Liver (tissue), 3 donors: ENCODE results near the gene SUGP2.

ENCODE experiments used
- FOXA1 ChIP-seq: IDR thresholded peaks from 2 replicates; pipeline ENCODE4 v1.6.1; 2016; ENCODE audit warnings: antibody characterized with exemption
- FOXA2 ChIP-seq: IDR thresholded peaks from 2 replicates; pipeline ENCODE4 v1.6.1; 2016; ENCODE audit warnings: antibody characterized with exemption
- RAD21 ChIP-seq, 2 donors: IDR thresholded peaks; 2 replicates each; pipeline ENCODE4 v1.6.1; 2016; ENCODE audit warnings: antibody characterized with exemption in 2 of 2, mild to moderate bottlenecking in 2 of 2
- SP1 ChIP-seq: IDR thresholded peaks from 2 replicates; pipeline ENCODE4 v1.6.1; 2018; ENCODE audit warnings: antibody characterized with exemption, mild to moderate bottlenecking
- TAF1 ChIP-seq: conservative IDR thresholded peaks from 2 replicates; pipeline ENCODE4 v1.6.1; 2016; ENCODE audit warnings: antibody characterized with exemption, mild to moderate bottlenecking
- YY1 ChIP-seq: IDR thresholded peaks from 2 replicates; pipeline ENCODE4 v1.6.1; 2016; ENCODE audit warnings: antibody characterized with exemption, mild to moderate bottlenecking
- TF ChIP-seq, protein P1 (sequence below): fragments of 150-350 bp; IDR thresholded peaks from 2 replicates; pipeline ENCODE4 v1.5.1; 2017; ENCODE audit warnings: improper control_type of control experiment, low read depth, low read length; ENCODE audit not compliant: missing input control
- TF ChIP-seq, protein P2 (sequence below): IDR thresholded peaks from 2 replicates; pipeline ENCODE4 v1.6.1; 2016; ENCODE audit warnings: antibody characterized with exemption
- TF ChIP-seq, protein P3 (sequence below): IDR thresholded peaks from 2 replicates; pipeline ENCODE4 v1.6.1; 2016; ENCODE audit warnings: antibody characterized with exemption, mild to moderate bottlenecking
- donor health status: healthy.
- donor health status: healthy.

DNA sequence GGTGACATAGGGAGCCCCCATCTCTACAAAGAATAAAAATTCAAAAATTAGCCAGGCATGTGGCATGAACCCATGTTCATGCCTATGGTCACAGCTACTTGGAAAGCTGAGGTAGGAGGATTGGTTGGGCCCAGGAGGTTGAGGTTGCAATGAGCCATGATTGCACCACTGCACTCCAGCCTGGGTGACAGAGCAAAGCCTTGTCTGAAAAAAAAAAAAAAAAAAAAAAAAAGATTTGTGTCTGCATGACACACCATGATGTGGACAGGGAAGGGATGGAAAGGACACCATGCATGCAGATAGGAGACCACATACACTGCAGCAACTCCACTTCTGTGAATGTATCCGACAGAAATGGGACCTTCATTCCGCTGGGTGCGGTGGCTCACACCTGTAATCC is 58.3 kb downstream of the SUGP2 start:
- TF ChIP-seq, protein P1, sequence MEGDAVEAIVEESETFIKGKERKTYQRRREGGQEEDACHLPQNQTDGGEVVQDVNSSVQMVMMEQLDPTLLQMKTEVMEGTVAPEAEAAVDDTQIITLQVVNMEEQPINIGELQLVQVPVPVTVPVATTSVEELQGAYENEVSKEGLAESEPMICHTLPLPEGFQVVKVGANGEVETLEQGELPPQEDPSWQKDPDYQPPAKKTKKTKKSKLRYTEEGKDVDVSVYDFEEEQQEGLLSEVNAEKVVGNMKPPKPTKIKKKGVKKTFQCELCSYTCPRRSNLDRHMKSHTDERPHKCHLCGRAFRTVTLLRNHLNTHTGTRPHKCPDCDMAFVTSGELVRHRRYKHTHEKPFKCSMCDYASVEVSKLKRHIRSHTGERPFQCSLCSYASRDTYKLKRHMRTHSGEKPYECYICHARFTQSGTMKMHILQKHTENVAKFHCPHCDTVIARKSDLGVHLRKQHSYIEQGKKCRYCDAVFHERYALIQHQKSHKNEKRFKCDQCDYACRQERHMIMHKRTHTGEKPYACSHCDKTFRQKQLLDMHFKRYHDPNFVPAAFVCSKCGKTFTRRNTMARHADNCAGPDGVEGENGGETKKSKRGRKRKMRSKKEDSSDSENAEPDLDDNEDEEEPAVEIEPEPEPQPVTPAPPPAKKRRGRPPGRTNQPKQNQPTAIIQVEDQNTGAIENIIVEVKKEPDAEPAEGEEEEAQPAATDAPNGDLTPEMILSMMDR, result no peak
- TF ChIP-seq, protein P2, sequence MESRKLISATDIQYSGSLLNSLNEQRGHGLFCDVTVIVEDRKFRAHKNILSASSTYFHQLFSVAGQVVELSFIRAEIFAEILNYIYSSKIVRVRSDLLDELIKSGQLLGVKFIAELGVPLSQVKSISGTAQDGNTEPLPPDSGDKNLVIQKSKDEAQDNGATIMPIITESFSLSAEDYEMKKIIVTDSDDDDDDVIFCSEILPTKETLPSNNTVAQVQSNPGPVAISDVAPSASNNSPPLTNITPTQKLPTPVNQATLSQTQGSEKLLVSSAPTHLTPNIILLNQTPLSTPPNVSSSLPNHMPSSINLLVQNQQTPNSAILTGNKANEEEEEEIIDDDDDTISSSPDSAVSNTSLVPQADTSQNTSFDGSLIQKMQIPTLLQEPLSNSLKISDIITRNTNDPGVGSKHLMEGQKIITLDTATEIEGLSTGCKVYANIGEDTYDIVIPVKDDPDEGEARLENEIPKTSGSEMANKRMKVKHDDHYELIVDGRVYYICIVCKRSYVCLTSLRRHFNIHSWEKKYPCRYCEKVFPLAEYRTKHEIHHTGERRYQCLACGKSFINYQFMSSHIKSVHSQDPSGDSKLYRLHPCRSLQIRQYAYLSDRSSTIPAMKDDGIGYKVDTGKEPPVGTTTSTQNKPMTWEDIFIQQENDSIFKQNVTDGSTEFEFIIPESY, result no peak
- TF ChIP-seq YY1, result no peak
- no peak for TF ChIP-seq TAF1
- TF ChIP-seq SP1, result no peak
- TF ChIP-seq, protein P3, sequence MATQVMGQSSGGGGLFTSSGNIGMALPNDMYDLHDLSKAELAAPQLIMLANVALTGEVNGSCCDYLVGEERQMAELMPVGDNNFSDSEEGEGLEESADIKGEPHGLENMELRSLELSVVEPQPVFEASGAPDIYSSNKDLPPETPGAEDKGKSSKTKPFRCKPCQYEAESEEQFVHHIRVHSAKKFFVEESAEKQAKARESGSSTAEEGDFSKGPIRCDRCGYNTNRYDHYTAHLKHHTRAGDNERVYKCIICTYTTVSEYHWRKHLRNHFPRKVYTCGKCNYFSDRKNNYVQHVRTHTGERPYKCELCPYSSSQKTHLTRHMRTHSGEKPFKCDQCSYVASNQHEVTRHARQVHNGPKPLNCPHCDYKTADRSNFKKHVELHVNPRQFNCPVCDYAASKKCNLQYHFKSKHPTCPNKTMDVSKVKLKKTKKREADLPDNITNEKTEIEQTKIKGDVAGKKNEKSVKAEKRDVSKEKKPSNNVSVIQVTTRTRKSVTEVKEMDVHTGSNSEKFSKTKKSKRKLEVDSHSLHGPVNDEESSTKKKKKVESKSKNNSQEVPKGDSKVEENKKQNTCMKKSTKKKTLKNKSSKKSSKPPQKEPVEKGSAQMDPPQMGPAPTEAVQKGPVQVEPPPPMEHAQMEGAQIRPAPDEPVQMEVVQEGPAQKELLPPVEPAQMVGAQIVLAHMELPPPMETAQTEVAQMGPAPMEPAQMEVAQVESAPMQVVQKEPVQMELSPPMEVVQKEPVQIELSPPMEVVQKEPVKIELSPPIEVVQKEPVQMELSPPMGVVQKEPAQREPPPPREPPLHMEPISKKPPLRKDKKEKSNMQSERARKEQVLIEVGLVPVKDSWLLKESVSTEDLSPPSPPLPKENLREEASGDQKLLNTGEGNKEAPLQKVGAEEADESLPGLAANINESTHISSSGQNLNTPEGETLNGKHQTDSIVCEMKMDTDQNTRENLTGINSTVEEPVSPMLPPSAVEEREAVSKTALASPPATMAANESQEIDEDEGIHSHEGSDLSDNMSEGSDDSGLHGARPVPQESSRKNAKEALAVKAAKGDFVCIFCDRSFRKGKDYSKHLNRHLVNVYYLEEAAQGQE, result no peak
- no peak for TF ChIP-seq FOXA1
- no peak for TF ChIP-seq FOXA2
- no peak for TF ChIP-seq RAD21 (IDR thresholded peaks at IDR 0.05)
